B cell (primary cell): ENCODE data around the gene ZC3H7B. TPM values are rescaled to one million over a fixed set of nuclear protein-coding genes. Genes with fewer than 3 reads are reported as not detected.
A peak's percentile ranks its signal among the peaks of the same experiment; 100 is the strongest.

ENCODE experiments used
- ATAC-seq: fragments of 200-7000 bp; cut with Tn5 transposase; one replicate; pipeline ENCODE4 v1.10.0; 2021; ENCODE audit warnings: low read depth, mild to moderate bottlenecking, moderate number of reproducible peaks, moderate library complexity
- CTCF ChIA-PET: fragments of 350-600 bp; sonication (Branson Sonifier 250); formaldehyde crosslinking; loops from one replicate; lab custom pipeline; 2021; ENCODE audit warnings: antibody characterized with exemption, inconsistent platforms; lab: Charles Lee
- POLR2A ChIA-PET: fragments of 350-600 bp; sonication (Branson Sonifier 250); formaldehyde crosslinking; loops from one replicate; lab custom pipeline; 2021; ENCODE audit warnings: antibody characterized with exemption; lab: Charles Lee
- DNase-seq: peaks from one replicate; pipeline ENCODE4 v3.0.0; 2013
- H2AFZ ChIP-seq: 2 replicates; pipeline ENCODE4 v1.6.1; 2012; ENCODE audit warnings: mild to moderate bottlenecking, low read depth, low read length; ENCODE audit not compliant: insufficient read depth, poor library complexity, severe bottlenecking
- H3K27ac ChIP-seq, 2 donors: 1 replicate in 1 of 2; 2 replicates in 1 of 2; pipeline ENCODE4 v1.5.1; 2012 to 2013; ENCODE audit warnings: low read length in 2 of 2, mild to moderate bottlenecking in 2 of 2, moderate library complexity in 1 of 2
- H3K27me3 ChIP-seq, 4 experiments: fragments of 200-600 bp in 1 of 4; sonication (generic) in 1 of 4; replicated peaks in 1 of 4; 1 replicate in 2 of 4; 2 replicates in 2 of 4; pipeline versions ENCODE4 v1.6.1 to v1.7.0; 2013 to 2016; ENCODE audit warnings: low read length in 3 of 4, mild to moderate bottlenecking in 2 of 4, mixed read lengths in 1 of 4, moderate library complexity in 1 of 4; ENCODE audit not compliant: insufficient read depth in 4 of 4, control insufficient read depth in 3 of 4; ENCODE audit errors: control extremely low read depth in 1 of 4
- H3K36me3 ChIP-seq, 2 experiments: replicated peaks in 1 of 2; 1 replicate in 1 of 2; 2 replicates in 1 of 2; pipeline versions ENCODE4 v1.6.1 to v1.7.1; 2013; ENCODE audit warnings: low read length in 1 of 2; ENCODE audit not compliant: insufficient read depth in 2 of 2, control insufficient read depth in 1 of 2; ENCODE audit errors: control extremely low read depth in 1 of 2, extremely low read depth in 1 of 2
- H3K4me1 ChIP-seq, 2 donors: fragments of 200-600 bp in 1 of 2; sonication (generic) in 1 of 2; 1 replicate in 1 of 2; 2 replicates in 1 of 2; pipeline versions ENCODE4 v1.5.1 to v1.6.1; 2013 to 2017; ENCODE audit warnings: low read length in 2 of 2; ENCODE audit not compliant: control insufficient read depth in 2 of 2, insufficient read depth in 2 of 2
- H3K4me2 ChIP-seq: replicated peaks from 2 replicates; pipeline ENCODE3; 2012; ENCODE audit warnings: mild to moderate bottlenecking, low read depth, low read length; ENCODE audit not compliant: poor library complexity, severe bottlenecking
- H3K4me3 ChIP-seq, 5 experiments: fragments of 200-600 bp in 1 of 5; sonication (generic) in 1 of 5; 1 replicate in 3 of 5; 2 replicates in 2 of 5; pipeline versions ENCODE4 v1.5.1 to v1.7.0; 2011 to 2016; ENCODE audit warnings: low read length in 4 of 5, mild to moderate bottlenecking in 4 of 5, low read depth in 2 of 5, control low read depth in 1 of 5, moderate library complexity in 1 of 5; ENCODE audit not compliant: insufficient read depth in 1 of 5; ENCODE audit errors: control extremely low read depth in 1 of 5, extremely low read depth in 1 of 5
- H3K79me2 ChIP-seq: fragments of 200-600 bp; sonication (generic); one replicate; pipeline ENCODE4 v1.6.0; 2016; ENCODE audit warnings: low read length; ENCODE audit not compliant: control insufficient read depth, insufficient read depth
- H3K9ac ChIP-seq: fragments of 200-600 bp; sonication (generic); 2 replicates; pipeline ENCODE4 v1.6.1; 2017; ENCODE audit warnings: mild to moderate bottlenecking, low read length, moderate library complexity
- H3K9me3 ChIP-seq, 3 donors: one replicate each; pipeline versions ENCODE4 v1.6.1 to v1.7.1; 2013; ENCODE audit warnings: low read length in 2 of 3; ENCODE audit not compliant: control insufficient read depth in 2 of 3, insufficient read depth in 1 of 3; ENCODE audit errors: control extremely low read depth in 1 of 3
- H4K20me1 ChIP-seq: 2 replicates; pipeline ENCODE4 v1.6.0; 2012; ENCODE audit warnings: mild to moderate bottlenecking, low read length; ENCODE audit not compliant: insufficient read depth, control insufficient read depth, poor library complexity, severe bottlenecking
- H3K27ac Mint-ChIP-seq: one replicate; pipeline ENCODE4 v1.8.0; 2021; ENCODE audit warnings: mixed read lengths
- H3K27me3 Mint-ChIP-seq: one replicate; pipeline ENCODE4 v1.8.0; 2021; ENCODE audit warnings: mixed read lengths
- H3K4me1 Mint-ChIP-seq: one replicate; pipeline ENCODE4 v1.8.0; 2021; ENCODE audit warnings: mixed read lengths
- H3K4me3 Mint-ChIP-seq: one replicate; pipeline ENCODE4 v1.8.0; 2021; ENCODE audit warnings: mixed read lengths
- H3K9me3 Mint-ChIP-seq: one replicate; pipeline ENCODE4 v1.8.0; 2022; ENCODE audit warnings: mixed read lengths; ENCODE audit not compliant: insufficient read depth
- CTCF ChIP-seq: fragments of 200-600 bp; IDR thresholded peaks from one replicate; pipeline ENCODE4 v1.8.0; 2022; ENCODE audit warnings: antibody characterized with exemption, mild to moderate bottlenecking
- EZH2 ChIP-seq: IDR thresholded peaks from 2 replicates; pipeline ENCODE4 v1.6.1; 2012; ENCODE audit warnings: borderline replicate concordance, low read depth, mild to moderate bottlenecking, moderate library complexity, low read length; ENCODE audit not compliant: insufficient read depth, poor library complexity, severe bottlenecking
- WGBS: methylation state at CpG from one replicate; pipeline ENCODE4 v1.1.5; 2013; ENCODE audit warnings: missing lambda C conversion rate; ENCODE audit not compliant: insufficient coverage; 5-methylcytosine and 5-hydroxymethylcytosine counted together
- intact Hi-C: fragments of 100-400 bp; cut with micrococcal nuclease; formaldehyde crosslinking; loops from one replicate; pipeline ENCODE4 v1.10.0; 2022
- polyA plus RNA-seq: library from polyadenylated mRNA; depleted of rRNA; stranded (reverse); fragments of >200 nt; gene quantifications from 2 replicates; pipeline ENCODE4 v1.2.3, GENCODE V29; 2012
- total RNA-seq, 2 donors: library from RNA; stranded (reverse); fragments of 120-200 nt in 1 of 2; gene quantifications; 1 replicate in 1 of 2; 2 replicates in 1 of 2; pipeline versions ENCODE4 v1.2.3 to v1.2.4, GENCODE V29; 2013 to 2022

The ZC3H7B gene
- total and polyA plus RNA-seq, 2 donors (not counting 1 experiment from before 2014, with no cell fraction given) = 29.8 to 41.9 TPM

- H3K79me2 ChIP-seq = peaks cover 3% of the 10 kb centered on the region
- H3K4me1 Mint-ChIP-seq = peaks cover 20% of the 10 kb centered on the region
- intact Hi-C loops = loop anchor here (5.0 kb wide), 5 partner anchors 80 to 690 kb away; partner anchors contain the start of genes L3MBTL2, NAGA, PHETA2 and SNU13
Measured at GRCh38 chr22:41382098-41382578, 80.8 kb downstream of the ZC3H7B start.

More at GRCh38 chr22:41382098-41382578, 80.8 kb downstream of the ZC3H7B start:
- H3K9me3 Mint-ChIP-seq = no peaks in the 10 kb centered on the region
- Histone ChIP-seq H2AFZ (peak overlapping the region; percentile 89), H4K20me1 (no peaks in the 10 kb centered on the region), H3K36me3 (no peaks in the 10 kb centered on the region), H3K27ac (peak overlapping the region; percentile 87 to 95), H3K27me3 (no peaks in the 10 kb centered on the region), H3K9ac (peak overlapping the region; percentile 73), H3K4me1 (peaks cover 10 to 18% of the 10 kb centered on the region in 2 donors), H3K9me3 (no peaks in the 10 kb centered on the region), H3K4me2 (peak overlapping the region; percentile 90), H3K4me3 (peak overlapping the region; percentile 56 to 93 (median 70))
- WGBS = under 1% methylated on average over 30 of the region's 35 CpGs
- POLR2A ChIA-PET = interaction anchor here (0.6 to 2.1 kb wide), 14 partner anchors 10 to 525 kb away, joined by 3 to 36 read pairs (median 6); partner anchors contain the start of genes ACO2, PHF5A, RANGAP1 and ST13
- peak overlapping the region; percentile 88 for H3K4me3 Mint-ChIP-seq
- ATAC-seq (peak; percentile 34), DNase-seq (peak; percentile 87)
- no peak for TF ChIP-seq EZH2
- no peak for TF ChIP-seq CTCF
- no peaks in the 10 kb centered on the region for H3K27me3 Mint-ChIP-seq
- CTCF ChIA-PET = interaction anchor here (1.0 to 2.9 kb wide), 7 partner anchors 22 to 418 kb away, joined by 3 to 12 read pairs (median 5); partner anchors contain the start of genes ACO2, CCDC134, PHF5A and PMM1
- H3K27ac Mint-ChIP-seq = peak overlapping the region; percentile 99
